ENCODE data around the gene TIMD4. TPM values are rescaled to one million over a fixed set of nuclear protein-coding genes. Genes with fewer than 3 reads are reported as not detected.

Gene TIMD4
- total RNA-seq, 4 donors from 2014 or later: 2.2 to 3.6 (median 2.6) TPM; not detected in 1

- TF ChIP-seq CTCF (IDR thresholded peaks at IDR 0.05; ENCODE audit: low read depth): no peak
Measured at GRCh38 chr5:156920042-156920860, 42.8 kb downstream of the TIMD4 start.

- no peak for TF ChIP-seq CTCF (IDR thresholded peaks at IDR 0.05; ENCODE audit: low read depth)
Measured at GRCh38 chr5:156918311-156918845, 44.6 kb downstream of the TIMD4 start.

GRCh38 chr5:156914371-156914737 is 48.7 kb downstream of the TIMD4 start:
- no peak for TF ChIP-seq CTCF (IDR thresholded peaks at IDR 0.05; ENCODE audit: low read depth)

- no peak for TF ChIP-seq CTCF (IDR thresholded peaks at IDR 0.05; ENCODE audit: low read depth)
Measured at GRCh38 chr5:156913719-156914370, 49.2 kb downstream of the TIMD4 start.

GRCh38 chr5:156913355-156913718 is 49.7 kb downstream of the TIMD4 start:
- no peak for TF ChIP-seq CTCF (IDR thresholded peaks at IDR 0.05; ENCODE audit: low read depth)

GRCh38 chr5:156912869-156913268 is 50.2 kb downstream of the TIMD4 start:
- TF ChIP-seq CTCF (IDR thresholded peaks at IDR 0.05; ENCODE audit: low read depth): no peak

- no peak for TF ChIP-seq CTCF (IDR thresholded peaks at IDR 0.05; ENCODE audit: low read depth)
Measured at GRCh38 chr5:156909180-156909579, 53.8 kb downstream of the TIMD4 start.
